Ishikawa (cell line): ENCODE data around the gene RABGAP1L.

Experiments used
- CEBPB ChIP-seq: IDR thresholded peaks from 2 replicates; pipeline ENCODE4 v1.6.1; 2012
- TCF12 ChIP-seq: IDR thresholded peaks from 2 replicates; pipeline ENCODE4 v1.6.1; 2012; ENCODE audit warnings: low read depth

DNA sequence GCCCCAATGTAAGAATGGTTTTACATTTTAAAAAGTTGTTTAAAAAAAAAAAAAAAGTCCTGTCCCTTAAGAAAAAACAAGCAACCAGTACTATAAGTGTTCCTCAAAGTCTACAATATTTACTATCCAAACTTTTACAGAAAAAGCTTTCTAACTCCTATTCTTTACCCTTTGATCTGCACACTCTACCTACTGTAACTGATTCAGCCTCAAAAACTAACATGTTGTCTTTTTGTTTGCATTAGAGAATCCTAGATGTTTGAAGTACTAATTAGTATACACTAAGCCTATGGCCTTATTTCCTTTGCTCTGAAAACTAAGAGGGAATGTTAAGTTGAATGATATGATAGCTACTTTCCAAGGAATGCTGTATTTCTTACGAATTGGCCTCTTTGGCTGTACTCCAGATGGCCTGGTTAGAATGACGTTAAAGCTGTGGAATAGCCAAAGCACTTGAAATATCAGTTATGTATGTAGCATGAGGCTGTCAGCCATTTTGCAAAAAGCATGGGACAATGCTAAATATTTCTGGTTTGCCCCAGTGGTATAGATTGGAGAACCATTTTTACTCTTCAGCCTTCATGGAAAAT is 523.2 kb downstream of the RABGAP1L start:
- TF ChIP-seq CEBPB (no peak), TCF12 (no peak)
